ENCODE results near the gene SAFB2. TPM values are rescaled to one million over a fixed set of nuclear protein-coding genes. Genes with fewer than 3 reads are reported as not detected.

The SAFB2 gene
- total and polyA plus RNA-seq, 2 experiments from 2014 or later: 55.5 to 71.8 TPM

GRCh38 chr19:5595129-5595528 lies 27.4 kb downstream of the SAFB2 start:
- Histone ChIP-seq H3K9me3 (ENCODE audit: low read depth) (no peaks in the 10 kb centered on the region), H3K36me3 (peaks cover 88% of the 10 kb centered on the region), H3K27me3 (no peaks in the 10 kb centered on the region), H3K27ac (no peak overlapping the region), H3K4me3 (no peak overlapping the region), H3K4me1 (ENCODE audit: low read depth) (no peaks in the 10 kb centered on the region)
- no peak for DNase-seq (ENCODE audit: low read depth in 1 of 2, low spot score in 1 of 2)
- no peak for TF ChIP-seq CTCF (IDR thresholded peaks at IDR 0.05; ENCODE audit: low read depth, low read length)

- Histone ChIP-seq H3K27ac (no peak overlapping the region), H3K4me1 (ENCODE audit: low read depth) (no peaks in the 10 kb centered on the region), H3K4me3 (no peak overlapping the region), H3K27me3 (no peaks in the 10 kb centered on the region), H3K36me3 (peaks cover 87% of the 10 kb centered on the region), H3K9me3 (ENCODE audit: low read depth) (no peaks in the 10 kb centered on the region)
- no peak for DNase-seq (ENCODE audit: low read depth in 1 of 2, low spot score in 1 of 2)
- TF ChIP-seq CTCF (IDR thresholded peaks at IDR 0.05; ENCODE audit: low read depth, low read length): no peak
Observed at GRCh38 chr19:5594521-5594950, 28.0 kb downstream of the SAFB2 start.

GRCh38 chr19:5593343-5594255 lies 29.0 kb downstream of the SAFB2 start:
- no peak for DNase-seq (ENCODE audit: low read depth in 1 of 2, low spot score in 1 of 2)
- H3K36me3 ChIP-seq: peaks cover 84% of the 10 kb centered on the region
- no peak overlapping the region for H3K4me3 ChIP-seq
- H3K27me3 ChIP-seq: no peaks in the 10 kb centered on the region
- no peak overlapping the region for H3K27ac ChIP-seq
- no peaks in the 10 kb centered on the region for H3K4me1 ChIP-seq (ENCODE audit: low read depth)
- H3K9me3 ChIP-seq (ENCODE audit: low read depth): no peaks in the 10 kb centered on the region
- no peak for TF ChIP-seq CTCF (IDR thresholded peaks at IDR 0.05; ENCODE audit: low read depth, low read length)

GRCh38 chr19:5592531-5593342 lies 29.8 kb downstream of the SAFB2 start:
- H3K4me1 ChIP-seq (ENCODE audit: low read depth): no peaks in the 10 kb centered on the region
- H3K36me3 ChIP-seq: peaks cover 80% of the 10 kb centered on the region
- DNase-seq (ENCODE audit: low read depth in 1 of 2, low spot score in 1 of 2): no peak
- no peaks in the 10 kb centered on the region for H3K27me3 ChIP-seq
- no peak overlapping the region for H3K4me3 ChIP-seq
- H3K27ac ChIP-seq: no peak overlapping the region
- no peak for TF ChIP-seq CTCF (IDR thresholded peaks at IDR 0.05; ENCODE audit: low read depth, low read length)
- H3K9me3 ChIP-seq (ENCODE audit: low read depth): no peaks in the 10 kb centered on the region

- Histone ChIP-seq H3K9me3 (ENCODE audit: low read depth) (no peaks in the 10 kb centered on the region), H3K4me1 (ENCODE audit: low read depth) (peaks cover 4% of the 10 kb centered on the region), H3K4me3 (no peak overlapping the region), H3K27ac (no peak overlapping the region), H3K27me3 (no peaks in the 10 kb centered on the region), H3K36me3 (peaks cover 73% of the 10 kb centered on the region)
- no peak for TF ChIP-seq CTCF (IDR thresholded peaks at IDR 0.05; ENCODE audit: low read depth, low read length)
- DNase-seq (ENCODE audit: low read depth in 1 of 2, low spot score in 1 of 2): no peak
Observed at GRCh38 chr19:5591476-5591875, 31.1 kb downstream of the SAFB2 start.

Data from cardiac muscle cell (in vitro differentiated cells and primary cell).